Measurements from ENCODE around the gene RNF133.

RNF133 gene, protein sequence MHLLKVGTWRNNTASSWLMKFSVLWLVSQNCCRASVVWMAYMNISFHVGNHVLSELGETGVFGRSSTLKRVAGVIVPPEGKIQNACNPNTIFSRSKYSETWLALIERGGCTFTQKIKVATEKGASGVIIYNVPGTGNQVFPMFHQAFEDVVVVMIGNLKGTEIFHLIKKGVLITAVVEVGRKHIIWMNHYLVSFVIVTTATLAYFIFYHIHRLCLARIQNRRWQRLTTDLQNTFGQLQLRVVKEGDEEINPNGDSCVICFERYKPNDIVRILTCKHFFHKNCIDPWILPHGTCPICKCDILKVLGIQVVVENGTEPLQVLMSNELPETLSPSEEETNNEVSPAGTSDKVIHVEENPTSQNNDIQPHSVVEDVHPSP

DNA sequence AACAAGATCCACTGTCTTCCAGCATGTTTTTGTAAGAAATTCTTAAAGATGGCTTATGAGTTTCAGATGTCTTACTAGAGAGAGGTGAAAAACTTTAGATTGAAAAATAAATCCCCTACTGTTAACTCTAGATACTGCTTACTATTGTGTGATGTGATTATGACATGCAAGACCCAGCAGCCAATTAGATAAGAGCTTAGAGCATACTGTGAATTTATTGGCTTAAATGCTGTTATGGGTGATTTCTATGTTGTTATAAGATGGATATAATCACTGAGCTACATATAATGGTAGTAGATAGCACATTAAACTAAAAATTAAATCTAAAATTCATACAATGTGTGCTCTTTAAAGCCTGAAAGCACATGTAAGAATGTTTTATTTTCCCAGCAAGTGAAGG is at the start of gene RNF133:
Gene RNF133 (minus strand): TSS at position 101 of the 400 bp plus-strand sequence. CDS start 199 bp downstream, outside the sequence.
- DNase-seq = no peak

DNA sequence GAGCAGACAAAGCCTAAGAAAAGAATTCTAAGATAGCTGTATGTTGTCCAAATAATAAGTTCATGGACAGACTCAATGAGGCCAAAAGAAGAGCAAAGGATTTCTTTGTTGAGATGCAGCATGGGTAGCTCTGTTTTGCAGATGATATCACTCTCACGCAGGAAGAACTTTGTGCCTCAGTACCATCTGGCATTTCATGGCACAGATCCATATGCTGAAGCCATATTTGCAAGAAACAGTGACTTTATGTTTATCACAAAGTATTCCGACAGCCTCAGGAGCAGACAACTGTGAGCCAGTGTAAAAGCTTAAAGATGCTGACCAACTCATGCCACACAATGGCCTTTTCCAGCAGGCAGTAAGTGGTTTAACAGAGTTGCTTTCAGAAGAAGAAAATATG is 49.3 kb upstream of the RNF133 start:
- no peak for DNase-seq

DNA sequence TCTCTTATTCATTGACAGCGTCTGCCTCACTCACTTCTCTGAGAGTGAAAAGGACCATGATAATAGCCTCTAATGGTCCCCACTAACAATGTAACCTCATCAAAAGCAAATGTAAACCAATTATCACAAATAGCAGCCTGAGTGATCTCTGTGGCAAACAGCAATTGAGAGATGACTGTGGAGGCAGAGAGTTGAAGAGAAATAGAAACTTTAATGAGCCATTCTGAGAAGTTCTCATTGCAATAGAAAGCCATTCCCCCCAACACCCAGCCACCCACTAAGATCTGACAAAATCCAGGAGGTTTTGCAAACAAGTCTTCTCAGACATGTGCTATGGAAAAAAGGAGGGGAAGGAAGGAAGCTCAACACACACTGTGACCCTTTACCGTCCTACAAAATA is 48.0 kb upstream of the RNF133 start:
- no peak for DNase-seq

DNA sequence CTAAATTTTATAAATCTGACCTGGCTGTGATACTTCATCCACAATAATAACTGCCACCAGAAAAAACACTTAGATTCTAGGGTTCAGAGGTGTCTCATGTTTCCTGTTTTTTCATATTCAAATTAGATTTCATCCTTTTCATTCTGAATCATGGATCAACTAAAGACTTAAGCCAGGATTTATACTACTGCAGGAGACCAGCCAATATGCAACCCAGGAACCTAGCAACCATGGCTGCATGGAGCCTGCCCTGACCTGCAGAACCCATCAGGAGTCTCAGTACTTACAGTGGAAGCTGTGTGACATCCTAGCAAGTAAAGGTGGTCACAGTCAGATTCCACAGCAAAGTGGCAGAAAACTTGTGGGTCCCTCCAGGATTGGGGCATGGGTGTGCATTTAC is 44.3 kb upstream of the RNF133 start:
- DNase-seq = no peak

DNA sequence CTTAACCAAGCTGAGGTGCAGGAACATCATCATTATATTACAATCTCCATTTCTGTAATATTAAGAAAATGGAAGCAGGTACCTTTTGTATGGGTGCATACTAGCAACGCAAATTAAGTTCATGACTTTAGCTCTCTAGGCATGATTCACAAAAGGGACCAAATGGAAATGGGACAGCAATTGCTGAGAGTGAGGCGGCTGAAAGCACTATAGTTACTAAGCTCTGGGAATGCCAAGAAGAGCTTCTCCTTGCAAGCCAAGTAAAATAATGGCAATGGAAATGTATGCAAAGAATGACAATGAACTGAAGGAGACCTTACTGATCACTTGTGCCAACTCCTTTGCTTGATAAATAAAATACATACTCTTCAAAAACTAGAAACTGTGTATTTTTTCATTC is 40.0 kb upstream of the RNF133 start:
- DNase-seq = no peak

DNA sequence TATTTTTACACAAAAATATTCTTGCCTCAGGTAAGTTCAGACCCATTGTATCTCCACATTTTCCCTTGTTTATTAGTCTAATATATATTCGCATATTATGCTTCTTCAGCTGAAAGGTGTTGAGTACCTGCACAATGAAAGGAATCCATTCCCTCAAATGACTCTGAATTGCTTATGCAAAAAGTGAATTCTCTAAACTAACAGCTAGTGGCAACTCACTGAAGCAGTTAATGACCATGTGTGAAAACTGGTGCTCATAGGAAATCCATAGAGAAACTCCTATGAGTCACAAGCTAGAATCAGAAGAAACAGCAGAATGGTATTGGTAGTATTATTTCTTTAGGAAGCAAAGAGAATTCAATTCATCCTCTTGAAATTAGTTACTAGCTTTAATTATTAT is 37.3 kb upstream of the RNF133 start:
- DNase-seq = no peak

DNA sequence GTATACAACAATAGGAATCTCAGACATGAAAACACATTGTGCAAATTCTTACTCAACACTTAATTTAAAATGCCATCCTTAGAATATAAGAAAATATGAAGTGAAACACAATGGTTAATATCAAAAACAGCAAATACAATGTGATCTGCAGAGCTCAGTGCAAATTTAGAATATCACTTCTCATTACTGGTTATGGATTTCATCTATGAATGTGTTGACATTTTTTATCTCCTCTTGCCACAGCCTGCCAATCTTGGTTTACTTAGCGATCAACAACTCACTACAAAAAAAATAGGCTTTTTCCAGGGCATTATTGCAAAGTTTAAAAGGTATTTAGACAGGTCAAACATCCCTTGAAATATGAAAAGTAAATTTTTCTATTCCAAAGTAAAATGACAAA is 28.8 kb upstream of the RNF133 start:
- DNase-seq = no peak

DNA sequence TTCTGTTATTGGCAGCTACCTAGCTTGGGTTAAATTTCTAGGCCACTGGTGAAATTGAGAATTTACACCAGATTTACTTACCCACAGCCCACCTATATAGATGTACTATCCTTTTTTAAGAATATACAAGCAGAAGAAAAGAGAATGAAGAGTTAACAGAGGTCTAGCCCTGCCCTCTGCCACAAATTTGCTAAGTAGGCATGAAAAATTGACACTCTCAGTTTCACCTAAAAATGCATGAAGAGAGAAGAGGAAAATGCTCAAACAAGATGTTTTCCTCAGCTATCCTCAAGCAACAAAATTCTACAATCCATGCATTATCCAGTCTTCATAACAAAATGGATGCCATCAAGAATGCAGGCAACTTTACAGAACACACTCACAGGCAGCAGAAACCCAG is 28.4 kb upstream of the RNF133 start:
- DNase-seq = no peak

DNA sequence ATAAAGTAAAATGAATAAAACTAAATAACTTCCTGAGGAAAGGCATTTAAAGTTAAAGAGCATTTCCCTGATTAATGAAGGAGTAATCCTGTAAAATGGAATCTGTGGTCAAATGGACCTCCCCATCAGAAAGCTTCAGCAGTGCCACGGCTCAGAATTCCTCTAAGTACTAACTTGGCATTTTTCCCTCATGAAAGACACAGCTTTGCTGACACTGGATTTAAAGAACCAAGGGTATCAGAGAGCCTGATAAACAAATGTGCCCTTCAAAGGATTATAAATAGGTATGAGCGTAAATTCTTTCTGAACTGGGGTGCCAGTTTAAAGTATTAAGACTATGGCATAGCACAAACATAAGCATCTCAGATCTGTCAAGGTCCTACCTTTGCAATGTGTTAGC is 28.0 kb upstream of the RNF133 start:
- no peak for DNase-seq

DNA sequence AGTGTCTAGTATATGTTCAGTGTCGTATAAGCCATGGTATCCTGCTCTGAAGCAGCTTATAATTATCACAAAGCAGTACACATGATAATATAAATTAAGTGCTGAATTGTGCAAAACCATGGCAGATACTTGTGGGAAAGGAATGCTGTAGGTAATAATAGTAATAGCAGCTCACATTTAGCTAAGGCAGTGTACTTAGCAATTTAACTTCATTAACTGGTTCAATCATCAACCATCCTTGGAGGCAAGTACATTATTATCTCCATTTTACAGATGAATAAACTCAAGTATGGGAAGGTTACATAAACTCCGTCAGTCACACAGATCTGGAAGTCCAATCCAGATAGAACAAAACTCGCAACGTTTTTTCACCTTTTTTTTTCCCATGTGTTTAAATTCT is 25.4 kb upstream of the RNF133 start:
- DNase-seq = no peak

DNA sequence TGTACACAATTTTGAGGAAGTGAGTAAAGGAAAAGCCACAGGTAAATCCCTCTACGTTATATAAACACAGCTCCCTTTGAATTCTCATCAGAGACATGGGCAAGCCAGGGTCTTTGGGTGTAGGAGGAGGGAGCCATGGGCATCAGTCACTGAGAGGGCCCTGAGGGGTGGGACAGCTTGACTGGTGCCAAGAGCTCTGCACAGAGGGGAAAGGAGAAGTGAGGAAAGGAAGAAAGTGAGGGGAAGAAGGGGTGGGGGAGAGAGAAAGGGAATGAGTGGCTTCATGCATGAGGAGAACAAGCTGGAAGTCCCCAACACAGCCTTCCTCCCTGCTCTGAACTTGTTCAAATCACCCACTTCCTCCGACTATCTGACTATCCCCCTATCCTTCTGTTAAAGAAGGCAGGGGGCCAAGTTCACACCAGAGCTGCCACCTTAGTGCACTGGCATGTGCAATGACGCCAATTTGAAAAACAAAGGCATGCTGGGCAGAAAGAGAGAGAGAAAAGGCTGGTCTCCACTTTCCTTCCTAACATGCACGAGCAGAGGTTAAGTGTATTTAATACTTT is 20.2 kb upstream of the RNF133 start:
- no peak for DNase-seq

DNA sequence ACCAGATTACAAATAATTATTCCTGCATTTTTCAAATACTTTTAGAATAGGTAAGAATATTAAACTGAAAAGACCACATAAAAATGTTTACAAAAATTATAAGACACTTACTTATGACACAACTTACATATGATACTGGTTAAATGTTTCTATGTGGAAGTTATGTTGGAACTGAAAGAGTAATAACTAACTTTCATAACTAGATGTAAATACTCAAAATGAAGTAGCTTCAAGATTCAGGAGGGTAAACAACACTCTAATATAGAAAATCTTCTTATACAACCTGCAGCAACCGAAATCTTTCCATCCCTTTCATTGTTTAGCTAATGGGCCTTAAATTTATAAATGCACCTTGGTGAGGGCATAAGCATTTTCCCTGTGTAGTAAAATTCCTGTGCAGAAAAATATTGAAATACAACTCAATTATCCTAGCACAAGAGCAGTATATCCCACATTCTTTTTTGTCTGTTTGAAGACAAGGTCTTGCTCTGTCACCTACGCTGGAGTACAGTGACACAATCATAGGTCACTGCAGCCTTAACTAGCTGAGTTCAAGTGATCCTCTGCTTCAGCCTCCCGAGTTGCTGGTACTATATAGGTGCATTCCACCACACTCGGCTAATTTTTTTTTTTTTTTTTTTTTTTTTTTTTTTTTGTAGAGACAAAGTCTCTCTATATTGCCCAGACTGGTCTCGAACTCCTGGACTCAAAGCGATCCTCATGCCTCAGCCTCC is 18.6 kb upstream of the RNF133 start:
- DNase-seq = no peak

DNA sequence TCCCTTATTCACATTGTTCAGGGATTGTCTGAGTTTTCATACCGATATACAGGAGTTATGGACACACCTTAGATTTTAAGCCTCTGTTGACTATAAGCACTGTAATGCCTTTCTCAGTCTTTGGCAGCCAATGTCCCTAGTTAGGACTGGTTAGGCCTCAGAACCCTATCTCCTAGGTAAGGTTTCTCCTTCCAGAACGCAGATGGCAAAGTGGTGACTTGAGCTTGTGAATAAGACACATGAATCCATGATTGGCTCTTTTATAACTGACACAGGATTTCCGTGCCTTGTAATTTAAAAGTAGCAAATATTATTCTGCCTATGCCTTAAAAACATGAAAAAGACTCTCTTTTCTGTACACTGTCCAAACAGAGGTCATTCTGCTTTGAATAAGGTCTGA is 16.3 kb upstream of the RNF133 start:
- DNase-seq = no peak

DNA sequence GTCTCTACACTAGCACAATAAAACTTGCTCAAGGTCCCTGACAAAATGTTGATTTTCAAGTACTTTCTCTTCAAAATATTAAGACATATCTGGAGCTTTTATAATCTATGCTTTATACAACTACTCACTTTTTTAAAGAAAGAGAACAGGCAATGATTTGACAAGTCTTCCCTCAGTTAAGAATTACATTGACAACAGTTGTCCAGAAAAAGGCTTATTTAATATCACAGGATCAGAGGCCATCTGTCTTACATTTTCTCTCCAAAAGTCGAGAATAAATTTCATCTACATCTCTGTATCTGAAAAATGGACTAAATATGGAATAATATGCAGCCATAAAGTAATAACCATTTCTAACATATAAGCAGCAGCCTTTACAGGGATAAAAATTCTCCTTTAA is 12.0 kb upstream of the RNF133 start:
- no peak for DNase-seq

DNA sequence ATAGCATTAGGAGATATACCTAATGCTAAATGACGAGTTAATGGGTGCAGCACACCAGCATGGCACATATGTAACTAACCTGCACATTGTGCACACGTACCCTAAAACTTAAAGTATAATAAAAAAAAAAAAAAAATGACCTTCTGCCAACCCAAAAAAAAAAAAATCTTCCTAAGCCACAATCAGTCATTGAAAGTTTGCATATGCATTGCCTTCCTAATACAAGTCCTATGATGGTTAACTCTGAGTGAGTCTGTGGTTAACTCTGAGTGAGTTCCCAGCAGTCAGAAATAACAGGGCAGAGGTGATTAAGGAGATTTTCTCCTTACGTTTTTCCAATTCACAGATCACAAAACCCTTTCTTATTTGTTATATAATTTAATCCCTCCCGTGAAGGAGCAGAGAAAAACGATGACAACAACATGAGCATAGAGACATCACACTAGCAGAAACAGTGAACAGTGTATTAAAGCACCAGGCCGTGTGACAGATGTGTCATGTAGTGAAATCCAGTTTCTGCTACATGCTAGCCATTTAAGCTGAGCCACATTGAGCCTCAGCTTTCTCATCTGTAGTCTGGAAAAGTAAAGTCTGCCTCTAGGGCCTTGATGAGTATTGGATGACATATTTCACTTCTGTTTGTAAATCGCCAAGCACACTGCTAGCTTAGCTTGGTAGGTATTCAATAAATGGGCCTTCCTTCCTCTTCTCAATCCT is 11.2 kb upstream of the RNF133 start:
- DNase-seq = no peak

DNA sequence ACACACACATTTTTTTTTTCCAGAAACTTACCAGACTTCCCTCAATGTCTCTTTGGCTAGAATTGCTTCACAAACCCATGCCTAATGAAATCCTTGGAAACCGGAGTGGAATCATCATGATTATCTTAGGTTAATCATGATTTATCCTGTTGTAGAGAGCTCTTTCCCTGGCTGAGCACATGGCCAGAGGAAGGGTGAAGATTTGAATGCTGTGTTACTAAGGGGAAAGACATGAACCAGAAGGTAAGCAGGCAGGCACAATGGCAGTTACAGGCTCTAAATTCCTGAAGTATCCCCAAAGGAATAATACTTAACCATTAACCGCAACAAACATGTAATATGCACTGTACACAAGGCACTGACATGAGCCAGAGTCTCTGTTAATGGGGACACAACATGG is 7.9 kb upstream of the RNF133 start:
- no peak for DNase-seq

DNA sequence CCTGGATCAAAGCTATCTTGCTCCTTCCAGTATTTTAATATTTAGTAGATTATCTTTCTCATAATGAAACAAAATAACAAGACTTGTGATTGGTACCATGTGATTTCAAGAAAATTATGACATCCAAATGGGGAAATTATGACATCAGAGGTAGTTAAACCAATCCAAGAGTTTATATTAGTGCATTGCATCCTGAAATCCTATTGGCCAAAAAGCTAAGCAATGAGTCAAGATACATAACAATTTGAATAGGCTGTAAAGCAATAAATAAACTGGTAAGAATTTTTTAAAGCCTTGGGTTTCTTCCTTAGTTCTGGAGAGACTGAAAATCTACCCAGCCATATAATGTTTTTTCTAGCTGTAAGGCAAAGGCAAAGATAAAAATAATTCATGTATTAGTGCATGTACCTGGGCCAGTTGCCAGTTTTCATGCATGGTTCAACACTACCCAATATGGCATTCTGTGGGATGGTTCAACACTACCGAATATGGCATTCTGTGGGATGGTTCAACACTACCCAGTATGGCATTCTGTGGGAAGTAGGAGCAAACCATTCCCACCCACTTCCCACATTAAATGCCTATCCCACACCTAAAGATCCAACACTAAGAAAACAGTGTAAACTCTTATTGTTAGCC is 4.1 kb upstream of the RNF133 start, which contains the start of gene RNF148:
Gene RNF148 (minus strand): TSS at position 51 of the 639 bp plus-strand sequence. CDS start 172 bp downstream, outside the sequence.
- no peak for DNase-seq

DNA sequence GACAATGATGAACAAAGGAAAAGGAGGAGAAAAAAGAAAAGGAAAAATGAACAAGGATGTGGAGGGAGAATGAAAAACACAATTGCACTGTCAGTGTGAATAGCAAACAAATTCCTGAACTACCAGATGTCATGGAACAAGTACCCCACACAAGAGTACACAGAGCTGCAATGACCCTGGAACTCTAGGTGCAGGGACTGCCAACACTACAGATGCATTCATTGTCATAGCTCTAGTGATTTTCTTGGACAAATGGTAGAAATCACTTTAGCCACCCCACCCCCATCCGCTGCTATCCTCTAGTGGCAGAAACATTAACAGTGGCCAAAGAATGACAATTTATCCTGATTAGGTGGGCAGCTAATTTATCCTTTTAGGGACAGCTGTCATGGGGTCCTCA is 3.1 kb downstream of the RNF133 start:
- no peak for DNase-seq

DNA sequence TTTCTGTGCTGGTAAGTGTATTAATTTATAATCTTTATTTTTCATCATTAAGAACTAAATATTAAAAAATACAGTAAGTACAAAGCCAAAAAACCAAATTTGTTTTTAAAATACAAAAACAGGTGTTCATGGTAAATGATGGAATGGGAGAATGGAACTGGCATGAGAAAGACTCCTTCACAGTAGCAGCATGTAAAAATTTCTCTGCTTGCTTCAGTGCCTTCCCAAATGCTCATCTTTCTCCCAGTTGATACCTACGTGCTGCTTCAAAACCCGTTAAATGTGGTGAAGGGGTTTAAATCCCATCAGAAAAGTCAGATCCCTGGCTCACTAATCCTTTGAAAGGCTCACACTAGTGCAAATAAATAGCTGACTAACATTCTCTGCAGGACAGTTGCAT is 4.2 kb downstream of the RNF133 start:
- DNase-seq = no peak

DNA sequence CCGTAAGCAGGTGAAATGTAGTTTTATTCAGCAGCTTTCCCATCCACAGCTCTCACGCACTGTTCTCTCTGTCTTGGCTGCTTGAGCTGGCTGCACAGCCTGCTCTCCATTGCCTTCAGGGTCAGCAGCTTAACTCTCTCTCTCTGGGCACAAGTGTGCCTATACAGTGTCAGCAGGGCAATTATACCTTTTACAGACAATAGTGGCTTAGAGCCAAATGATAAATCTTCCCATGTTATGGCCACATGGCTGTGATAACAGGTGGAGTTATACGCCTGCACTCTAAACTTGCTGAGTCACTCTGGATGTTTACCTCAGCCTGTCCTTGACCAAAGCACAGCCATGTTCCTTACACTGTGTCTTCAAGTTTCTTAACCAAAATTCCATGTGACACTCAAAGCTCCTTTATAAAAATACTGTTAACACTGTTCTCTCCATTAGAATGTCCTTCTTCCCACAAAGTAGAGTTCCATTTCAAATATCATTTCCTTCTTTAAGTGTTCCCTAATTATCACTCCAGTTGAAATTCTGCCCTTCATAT is 6.1 kb downstream of the RNF133 start:
- DNase-seq = no peak

DNA sequence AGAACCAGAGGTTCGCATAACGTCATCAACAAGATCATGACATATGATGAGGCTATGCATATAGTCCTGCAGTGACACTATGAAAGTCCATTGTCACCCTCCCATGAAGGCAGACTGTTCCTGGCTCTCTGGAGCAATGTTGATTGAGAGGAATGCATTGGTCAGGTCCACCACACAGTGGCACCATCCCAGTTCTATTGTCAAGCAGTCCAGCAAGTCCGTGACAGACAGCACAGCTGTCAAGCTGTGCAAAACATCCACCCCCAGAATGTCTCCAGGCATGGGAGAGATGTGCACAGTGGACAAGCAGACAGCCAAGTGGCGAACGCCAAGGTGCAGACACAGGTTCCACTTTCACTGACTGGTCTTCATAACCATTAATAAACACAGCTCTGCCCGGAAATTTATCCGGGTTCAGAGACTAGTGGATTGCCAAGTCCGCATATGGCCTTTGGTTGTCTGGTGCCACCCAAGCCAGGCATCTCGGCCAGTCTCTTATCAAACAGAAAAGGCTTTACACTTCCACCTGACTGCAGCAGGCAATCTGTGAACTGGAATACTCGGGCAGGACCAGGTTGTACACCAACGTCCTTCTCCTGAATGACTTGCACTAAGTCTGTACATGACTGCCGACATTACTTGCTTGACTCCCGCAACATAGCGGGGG is 7.2 kb downstream of the RNF133 start:
- DNase-seq = no peak
